Astrocyte of the cerebellum (primary cell): ENCODE measurements around the gene ESYT1.
A peak's percentile ranks its signal among the peaks of the same experiment; 100 is the strongest.

ENCODE experiments used
- DNase-seq: peaks from one replicate; pipeline ENCODE4 v3.0.0-alpha.2; 2011; ENCODE audit warnings: low read depth
- H3K4me3 ChIP-seq: 2 replicates; pipeline ENCODE4 v1.5.1; 2011; ENCODE audit warnings: mild to moderate bottlenecking, low read depth, low read length, moderate library complexity
- in situ Hi-C: cut with HindIII; loops from 2 replicates; pipeline ENCODE4 v1.10.0; 2017; ENCODE audit warnings: low sequenced_read_pairs
- TF ChIP-seq, protein P1 (sequence below): IDR thresholded peaks from 2 replicates; pipeline ENCODE4 v1.5.1; 2012; ENCODE audit warnings: low read length, low read depth, moderate library complexity, mild to moderate bottlenecking; ENCODE audit errors: missing control alignments

The ESYT1 gene

GRCh38 chr12:56087220-56087619, 40.8 kb upstream of the ESYT1 start:
- no peak for DNase-seq
- in situ Hi-C loops: no loop called here
- TF ChIP-seq, protein P1, sequence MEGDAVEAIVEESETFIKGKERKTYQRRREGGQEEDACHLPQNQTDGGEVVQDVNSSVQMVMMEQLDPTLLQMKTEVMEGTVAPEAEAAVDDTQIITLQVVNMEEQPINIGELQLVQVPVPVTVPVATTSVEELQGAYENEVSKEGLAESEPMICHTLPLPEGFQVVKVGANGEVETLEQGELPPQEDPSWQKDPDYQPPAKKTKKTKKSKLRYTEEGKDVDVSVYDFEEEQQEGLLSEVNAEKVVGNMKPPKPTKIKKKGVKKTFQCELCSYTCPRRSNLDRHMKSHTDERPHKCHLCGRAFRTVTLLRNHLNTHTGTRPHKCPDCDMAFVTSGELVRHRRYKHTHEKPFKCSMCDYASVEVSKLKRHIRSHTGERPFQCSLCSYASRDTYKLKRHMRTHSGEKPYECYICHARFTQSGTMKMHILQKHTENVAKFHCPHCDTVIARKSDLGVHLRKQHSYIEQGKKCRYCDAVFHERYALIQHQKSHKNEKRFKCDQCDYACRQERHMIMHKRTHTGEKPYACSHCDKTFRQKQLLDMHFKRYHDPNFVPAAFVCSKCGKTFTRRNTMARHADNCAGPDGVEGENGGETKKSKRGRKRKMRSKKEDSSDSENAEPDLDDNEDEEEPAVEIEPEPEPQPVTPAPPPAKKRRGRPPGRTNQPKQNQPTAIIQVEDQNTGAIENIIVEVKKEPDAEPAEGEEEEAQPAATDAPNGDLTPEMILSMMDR: no peak
- no peak overlapping the region for H3K4me3 ChIP-seq

GRCh38 chr12:56097738-56098137, 30.3 kb upstream of the ESYT1 start:
- H3K4me3 ChIP-seq: no peak overlapping the region
- in situ Hi-C loops: no loop called here
- TF ChIP-seq, protein P1: no peak
- DNase-seq: no peak

DNA sequence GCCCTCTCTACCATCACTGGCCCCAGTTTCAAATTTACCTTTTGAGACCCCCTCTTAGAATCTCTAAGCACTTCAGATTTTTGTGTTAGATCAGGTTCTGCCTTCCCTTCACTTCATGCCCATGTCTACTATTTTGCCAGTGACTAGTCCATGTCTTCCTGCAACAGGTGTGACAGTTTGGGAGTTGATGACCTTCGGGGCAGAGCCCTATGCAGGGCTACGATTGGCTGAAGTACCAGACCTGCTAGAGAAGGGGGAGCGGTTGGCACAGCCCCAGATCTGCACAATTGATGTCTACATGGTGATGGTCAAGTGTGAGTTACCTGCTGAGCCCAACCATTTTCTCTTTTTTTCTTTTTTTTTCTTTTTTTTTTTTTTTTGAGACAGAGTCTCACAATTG, 29.5 kb upstream of the ESYT1 start:
- TF ChIP-seq, protein P1: no peak
- in situ Hi-C loops: no loop called here
- DNase-seq: no peak

DNA sequence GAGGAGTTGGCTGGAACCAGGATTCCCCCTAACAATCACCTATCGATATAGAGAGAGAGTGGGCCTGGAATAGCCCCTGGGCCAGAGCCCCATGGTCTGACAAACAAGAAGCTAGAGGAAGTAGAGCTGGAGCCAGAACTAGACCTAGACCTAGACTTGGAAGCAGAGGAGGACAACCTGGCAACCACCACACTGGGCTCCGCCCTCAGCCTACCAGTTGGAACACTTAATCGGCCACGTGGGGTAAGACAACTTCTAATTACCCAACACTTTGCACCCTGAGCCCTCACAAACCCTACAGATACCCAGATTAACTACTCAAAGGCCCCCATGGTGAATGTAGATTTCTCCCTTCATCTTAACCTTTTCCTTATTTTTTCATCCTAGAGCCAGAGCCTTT, 28.3 kb upstream of the ESYT1 start:
- in situ Hi-C loops: no loop called here
- H3K4me3 ChIP-seq: no peak overlapping the region
- DNase-seq: no peak
- TF ChIP-seq, protein P1: no peak

More for the DNA sequence above, 29.5 kb upstream of the ESYT1 start:
- H3K4me3 ChIP-seq: no peak overlapping the region

DNA sequence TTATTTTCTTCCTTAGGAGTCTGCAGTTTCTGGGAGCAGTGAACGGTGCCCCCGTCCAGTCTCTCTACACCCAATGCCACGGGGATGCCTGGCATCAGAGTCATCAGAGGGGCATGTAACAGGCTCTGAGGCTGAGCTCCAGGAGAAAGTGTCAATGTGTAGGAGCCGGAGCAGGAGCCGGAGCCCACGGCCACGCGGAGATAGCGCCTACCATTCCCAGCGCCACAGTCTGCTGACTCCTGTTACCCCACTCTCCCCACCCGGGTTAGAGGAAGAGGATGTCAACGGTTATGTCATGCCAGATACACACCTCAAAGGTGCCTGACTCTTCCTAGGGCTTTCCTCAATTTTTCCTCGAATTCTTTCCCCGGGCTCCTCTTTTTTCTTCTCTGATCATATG, 27.0 kb upstream of the ESYT1 start:
- TF ChIP-seq, protein P1: no peak
- in situ Hi-C loops: no loop called here
- DNase-seq: no peak
- no peak overlapping the region for H3K4me3 ChIP-seq

GRCh38 chr12:56102683-56103065, 25.4 kb upstream of the ESYT1 start:
- in situ Hi-C loops: no loop called here
- TF ChIP-seq, protein P1: no peak
- no peak for DNase-seq
- H3K4me3 ChIP-seq: no peak overlapping the region

GRCh38 chr12:56103066-56103711, 24.9 kb upstream of the ESYT1 start:
- peak overlapping the region; percentile 89 for H3K4me3 ChIP-seq
- in situ Hi-C loops: no loop called here
- TF ChIP-seq, protein P1: no peak
- DNase-seq: no peak
